ENCODE measurements around the gene FGG. TPM values are rescaled to one million over a fixed set of nuclear protein-coding genes. Genes with fewer than 3 reads are reported as not detected.

The FGG gene
- total RNA-seq, 4 donors from 2014 or later = not detected

- Histone ChIP-seq H3K36me3 (no peaks in the 10 kb centered on the region), H3K27ac (no peak overlapping the region), H3K9me3 (no peaks in the 10 kb centered on the region), H3K4me1 (peaks cover 0 to 12% (median 5%) of the 10 kb centered on the region in 3 donors), H3K4me3 (no peak overlapping the region), H3K27me3 (peaks cover 18% of the 10 kb centered on the region)
- 83 to 86% methylated on average over 3 of the region's 3 CpGs for WGBS, 2 donors (ENCODE audit: low coverage in 1 of 2)
- no peak for TF ChIP-seq POLR2A (IDR thresholded peaks at IDR 0.05)
- ATAC-seq = no peak
These were observed 13.5 kb upstream of the FGG start for GRCh38 chr4:154625971-154626370.

- Histone ChIP-seq H3K4me1 (peaks cover 0 to 12% (median 5%) of the 10 kb centered on the region in 3 donors), H3K36me3 (no peaks in the 10 kb centered on the region), H3K27me3 (peaks cover under 1% of the 10 kb centered on the region), H3K4me3 (no peak overlapping the region), H3K27ac (no peak overlapping the region), H3K9me3 (no peaks in the 10 kb centered on the region)
- no peak for TF ChIP-seq EP300 (IDR thresholded peaks at IDR 0.05)
- no peak for TF ChIP-seq CTCF (IDR thresholded peaks at IDR 0.05)
- no peak for TF ChIP-seq POLR2A (IDR thresholded peaks at IDR 0.05)
- no peak for TF ChIP-seq POLR2AphosphoS5 (IDR thresholded peaks at IDR 0.05)
- WGBS, 2 donors (ENCODE audit: low coverage in 1 of 2) = 84% methylated on average over 7 of the region's 7 CpGs; no CpG with 5 or more reads in 1 of the 2 donors
- no peak for ATAC-seq
These were observed 11.5 kb upstream of the FGG start for GRCh38 chr4:154623995-154624394.

DNA sequence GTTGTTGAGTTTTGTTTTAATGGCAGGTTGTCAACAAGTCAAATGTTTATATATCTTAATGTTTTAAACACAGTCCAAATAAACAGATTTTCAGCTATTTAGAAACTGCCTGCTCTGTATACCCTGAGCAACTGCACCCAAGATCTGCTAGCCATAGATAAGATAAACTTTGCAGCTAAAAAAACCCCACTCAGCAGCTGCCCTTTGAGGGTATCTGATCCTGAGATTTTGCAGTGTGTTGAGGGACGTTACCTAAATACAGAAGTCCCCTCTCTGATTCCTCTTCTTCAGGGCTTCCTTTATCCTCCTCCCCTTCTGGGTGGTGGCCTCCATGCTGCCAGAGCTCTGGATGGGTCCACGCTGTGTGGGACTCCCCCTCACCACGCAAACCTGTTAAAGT is 11.0 kb upstream of the FGG start:
- H3K9me3 ChIP-seq = no peaks in the 10 kb centered on the region
- TF ChIP-seq CTCF (IDR thresholded peaks at IDR 0.05) (no peak), POLR2A (IDR thresholded peaks at IDR 0.05) (no peak), EP300 (IDR thresholded peaks at IDR 0.05) (no peak), POLR2AphosphoS5 (IDR thresholded peaks at IDR 0.05) (no peak)
- H3K36me3 ChIP-seq = no peaks in the 10 kb centered on the region
- no peak overlapping the region for H3K4me3 ChIP-seq
- H3K4me1 ChIP-seq = peaks cover 0 to 12% (median 5%) of the 10 kb centered on the region in 3 donors
- 64 to 83% methylated on average over 3 of the region's 3 CpGs for WGBS, 2 donors (ENCODE audit: low coverage in 1 of 2)
- no peak for ATAC-seq
- no peak overlapping the region for H3K27ac ChIP-seq
- no peaks in the 10 kb centered on the region for H3K27me3 ChIP-seq

- Histone ChIP-seq H3K27ac (no peak overlapping the region), H3K9me3 (no peaks in the 10 kb centered on the region)
- ATAC-seq = no peak
These were observed 10.1 kb upstream of the FGG start for GRCh38 chr4:154622598-154622997.

GRCh38 chr4:154620111-154620510 is 7.7 kb upstream of the FGG start:
- no peak for TF ChIP-seq EP300 (IDR thresholded peaks at IDR 0.05)
- no peak for TF ChIP-seq CTCF (IDR thresholded peaks at IDR 0.05)
- TF ChIP-seq POLR2A (IDR thresholded peaks at IDR 0.05) = no peak
- no peak for TF ChIP-seq POLR2AphosphoS5 (IDR thresholded peaks at IDR 0.05)
- H3K27me3 ChIP-seq = no peaks in the 10 kb centered on the region
- no peaks in the 10 kb centered on the region for H3K36me3 ChIP-seq
- no peaks in the 10 kb centered on the region for H3K9me3 ChIP-seq
- H3K4me3 ChIP-seq = no peak overlapping the region
- no peak overlapping the region for H3K27ac ChIP-seq
- no peak for ATAC-seq
- no peaks in the 10 kb centered on the region for H3K4me1 ChIP-seq
- whole genome bisulfite sequencing, 2 donors (ENCODE audit: low coverage in 1 of 2) = 0 to 33% methylated on average over 1 of the region's 1 CpG

More at GRCh38 chr4:154622598-154622997, 10.1 kb upstream of the FGG start:
- TF ChIP-seq CTCF (IDR thresholded peaks at IDR 0.05) = peak; percentile 14 to 39 (median 35)
- no peak for TF ChIP-seq POLR2AphosphoS5 (IDR thresholded peaks at IDR 0.05)
- H3K27me3 ChIP-seq = no peaks in the 10 kb centered on the region
- H3K36me3 ChIP-seq = no peaks in the 10 kb centered on the region
- H3K4me3 ChIP-seq = no peak overlapping the region
- H3K4me1 ChIP-seq = peaks cover 0 to 12% (median 5%) of the 10 kb centered on the region in 3 donors
